HG03060 (cell line): ENCODE measurements around the gene ZBTB38.

Experiments
- ATAC-seq: cut with Tn5 transposase; IDR thresholded peaks from one replicate; pipeline ENCODE4 v1.9.1; 2021; ENCODE audit warnings: low read depth, moderate number of reproducible peaks; ENCODE audit not compliant: unreplicated experiment

The ZBTB38 gene, protein sequence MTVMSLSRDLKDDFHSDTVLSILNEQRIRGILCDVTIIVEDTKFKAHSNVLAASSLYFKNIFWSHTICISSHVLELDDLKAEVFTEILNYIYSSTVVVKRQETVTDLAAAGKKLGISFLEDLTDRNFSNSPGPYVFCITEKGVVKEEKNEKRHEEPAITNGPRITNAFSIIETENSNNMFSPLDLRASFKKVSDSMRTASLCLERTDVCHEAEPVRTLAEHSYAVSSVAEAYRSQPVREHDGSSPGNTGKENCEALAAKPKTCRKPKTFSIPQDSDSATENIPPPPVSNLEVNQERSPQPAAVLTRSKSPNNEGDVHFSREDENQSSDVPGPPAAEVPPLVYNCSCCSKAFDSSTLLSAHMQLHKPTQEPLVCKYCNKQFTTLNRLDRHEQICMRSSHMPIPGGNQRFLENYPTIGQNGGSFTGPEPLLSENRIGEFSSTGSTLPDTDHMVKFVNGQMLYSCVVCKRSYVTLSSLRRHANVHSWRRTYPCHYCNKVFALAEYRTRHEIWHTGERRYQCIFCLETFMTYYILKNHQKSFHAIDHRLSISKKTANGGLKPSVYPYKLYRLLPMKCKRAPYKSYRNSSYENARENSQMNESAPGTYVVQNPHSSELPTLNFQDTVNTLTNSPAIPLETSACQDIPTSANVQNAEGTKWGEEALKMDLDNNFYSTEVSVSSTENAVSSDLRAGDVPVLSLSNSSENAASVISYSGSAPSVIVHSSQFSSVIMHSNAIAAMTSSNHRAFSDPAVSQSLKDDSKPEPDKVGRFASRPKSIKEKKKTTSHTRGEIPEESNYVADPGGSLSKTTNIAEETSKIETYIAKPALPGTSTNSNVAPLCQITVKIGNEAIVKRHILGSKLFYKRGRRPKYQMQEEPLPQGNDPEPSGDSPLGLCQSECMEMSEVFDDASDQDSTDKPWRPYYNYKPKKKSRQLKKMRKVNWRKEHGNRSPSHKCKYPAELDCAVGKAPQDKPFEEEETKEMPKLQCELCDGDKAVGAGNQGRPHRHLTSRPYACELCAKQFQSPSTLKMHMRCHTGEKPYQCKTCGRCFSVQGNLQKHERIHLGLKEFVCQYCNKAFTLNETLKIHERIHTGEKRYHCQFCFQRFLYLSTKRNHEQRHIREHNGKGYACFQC (N-terminal part only)

DNA sequence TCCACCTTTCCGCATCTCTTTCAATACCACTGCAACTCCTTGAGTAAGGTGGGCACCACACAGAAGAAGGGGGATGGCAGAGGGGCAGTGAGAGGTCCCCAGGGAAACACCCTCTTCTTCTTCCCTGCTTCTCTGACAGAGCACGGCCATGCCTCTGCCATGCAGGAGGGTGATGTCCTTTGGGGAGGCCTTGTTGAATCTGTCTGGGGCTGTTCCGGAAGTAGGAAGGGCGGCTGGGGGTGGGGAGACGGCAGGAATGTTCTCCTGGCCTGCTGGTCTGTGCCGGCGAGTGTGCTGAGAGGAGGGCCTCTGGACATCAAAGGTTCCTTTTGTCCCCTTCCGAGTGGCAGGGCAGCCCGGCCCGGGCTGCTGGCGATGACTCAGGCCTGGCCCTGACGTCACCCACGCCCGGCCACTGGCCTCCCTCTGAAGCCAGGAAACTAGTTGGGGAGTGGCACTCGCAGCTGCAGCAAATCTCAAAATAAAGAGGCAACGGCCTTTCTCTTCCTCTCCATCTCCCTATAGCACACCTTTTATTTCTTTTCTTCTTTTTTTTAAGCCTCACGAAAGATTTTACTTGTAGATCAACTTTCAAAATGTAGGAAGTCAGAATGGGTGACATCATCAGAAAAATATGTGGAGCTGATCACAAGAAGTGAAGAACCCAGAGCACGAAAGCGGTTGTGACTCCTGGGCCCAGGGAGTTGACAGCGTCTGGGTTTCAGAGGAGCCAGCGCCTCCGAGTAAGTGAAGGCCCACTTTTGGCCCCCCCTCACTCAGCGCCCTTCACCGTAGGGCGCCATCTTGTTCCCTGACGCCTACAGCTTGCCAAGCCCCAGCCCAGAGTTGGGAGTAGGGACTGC is at the start of gene ZBTB38:
Gene ZBTB38 (plus strand): TSS at position 443 of the 863 bp plus-strand sequence. CDS start 73,885 bp downstream, outside the sequence.
- ATAC-seq = no peak

- no peak for ATAC-seq
Observed at GRCh38 chr3:141320399-141321108, 47.8 kb upstream of the ZBTB38 start.

DNA sequence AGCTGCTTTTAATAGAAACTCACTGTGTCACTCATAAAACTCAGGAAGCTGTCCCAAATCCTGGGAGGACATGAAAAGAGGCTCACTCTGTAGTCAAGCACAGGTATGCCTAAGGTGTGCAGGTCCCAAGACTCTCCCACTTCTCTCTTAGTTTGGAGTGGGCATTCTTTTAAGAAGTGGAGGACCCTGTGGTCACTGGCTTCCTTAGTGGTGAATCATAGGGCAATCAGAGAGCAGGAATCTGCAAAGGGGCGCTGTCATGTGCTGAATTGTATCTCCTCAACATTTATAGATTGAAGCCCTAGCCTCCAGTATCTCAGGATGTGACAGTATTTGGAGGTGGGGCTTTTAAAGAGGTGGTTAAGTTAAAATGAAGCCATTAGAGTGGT is 47.2 kb upstream of the ZBTB38 start:
- ATAC-seq = no peak

DNA sequence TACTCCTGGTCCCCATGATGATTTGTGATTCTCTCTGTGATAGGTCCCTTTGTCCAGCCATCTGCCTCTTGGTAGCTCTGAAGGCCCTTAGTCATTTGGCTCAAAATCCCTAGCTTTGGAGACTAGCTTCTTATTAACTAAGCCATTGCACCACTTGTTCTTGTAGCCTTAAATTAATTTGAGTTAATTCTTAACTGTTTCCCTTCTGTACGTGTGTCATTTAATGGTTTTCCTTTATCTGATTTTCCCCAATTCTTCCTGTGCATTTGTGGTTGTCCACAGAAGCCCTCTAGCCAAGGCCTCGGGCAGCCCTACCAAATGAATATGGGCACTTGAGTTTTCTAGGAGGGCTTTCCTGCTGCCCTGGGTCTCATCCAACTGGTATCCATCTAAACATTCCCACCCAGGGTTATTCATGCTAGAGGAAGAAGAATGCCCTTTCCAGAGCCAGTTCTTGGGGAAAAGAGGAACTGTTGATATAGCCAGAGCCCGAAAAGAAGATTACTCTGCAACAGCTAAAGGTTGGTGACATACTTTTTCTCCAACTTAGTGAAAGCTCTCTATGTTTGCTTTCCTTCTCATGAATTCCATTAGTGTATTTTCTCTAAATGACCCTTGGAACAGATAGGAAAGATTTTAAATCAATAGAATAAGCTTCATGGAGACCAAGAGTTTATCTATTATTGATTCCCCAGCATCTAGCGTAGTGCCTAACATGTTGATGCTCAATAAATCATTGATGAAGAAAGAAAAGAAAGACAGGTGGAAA is 44.2 kb upstream of the ZBTB38 start:
- no peak for ATAC-seq

- ATAC-seq = no peak
Observed at GRCh38 chr3:141326123-141326522, 42.2 kb upstream of the ZBTB38 start.

GRCh38 chr3:141326626-141327025 is 41.7 kb upstream of the ZBTB38 start:
- no peak for ATAC-seq

DNA sequence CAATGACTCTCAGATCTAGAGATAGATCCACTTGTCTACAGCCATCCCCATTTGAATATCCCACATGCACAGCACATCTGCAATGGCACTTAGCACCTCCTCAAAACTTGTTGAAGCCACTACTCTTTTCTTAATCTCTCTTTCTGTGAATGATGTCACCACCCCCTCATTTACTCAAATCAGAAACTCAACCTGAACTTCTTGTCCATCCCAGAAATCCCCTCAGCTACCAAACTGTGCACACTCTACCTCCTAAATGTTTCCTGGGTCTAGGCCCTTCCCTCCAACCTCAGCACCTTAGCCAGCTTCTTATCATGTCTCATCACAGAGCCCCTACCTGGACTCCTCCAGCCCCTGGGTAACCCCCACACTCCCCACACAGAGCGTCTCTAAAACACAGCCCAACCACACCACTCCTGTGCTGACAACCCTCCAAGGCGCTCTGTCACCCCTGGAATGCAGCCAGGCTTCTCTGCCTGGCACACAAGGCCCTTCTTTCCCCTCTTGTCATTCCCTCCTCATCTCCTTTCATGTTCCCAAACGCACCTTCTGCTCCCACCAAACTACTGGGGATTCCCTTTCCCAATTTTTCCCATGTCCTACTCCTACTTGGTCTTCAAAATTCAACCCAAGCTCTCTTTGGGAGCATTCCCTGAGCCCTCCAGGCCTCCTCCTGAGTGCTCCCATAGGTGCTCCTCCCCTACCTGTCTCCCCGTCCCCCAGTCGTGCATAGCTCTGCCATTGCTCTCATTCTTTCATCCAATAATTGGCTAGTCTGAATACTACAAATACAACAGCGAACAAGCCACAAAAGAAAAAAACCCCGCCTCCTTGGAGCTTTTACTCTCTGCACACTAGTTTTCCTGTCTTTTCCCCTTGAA is 39.8 kb upstream of the ZBTB38 start:
- ATAC-seq = no peak

DNA sequence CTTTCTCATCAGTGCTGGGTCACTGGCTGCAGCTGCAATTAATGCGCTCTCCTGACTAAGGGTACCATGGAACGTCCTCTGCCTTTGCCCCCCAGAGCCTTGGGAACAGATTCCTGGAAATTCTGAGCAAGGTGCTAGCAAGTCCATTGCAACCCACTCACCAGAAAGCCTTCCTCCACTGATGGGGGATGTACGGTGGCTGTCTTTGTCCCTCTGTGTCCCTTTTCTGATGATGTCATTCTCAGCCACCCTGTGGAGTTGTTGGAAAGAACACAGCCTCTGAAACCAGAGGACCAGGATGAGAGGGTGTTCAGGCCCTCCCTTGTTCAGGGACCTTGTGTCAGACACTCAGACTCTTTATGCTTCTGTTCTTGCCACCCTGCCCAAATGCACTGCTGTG is 38.1 kb upstream of the ZBTB38 start:
- ATAC-seq = no peak

DNA sequence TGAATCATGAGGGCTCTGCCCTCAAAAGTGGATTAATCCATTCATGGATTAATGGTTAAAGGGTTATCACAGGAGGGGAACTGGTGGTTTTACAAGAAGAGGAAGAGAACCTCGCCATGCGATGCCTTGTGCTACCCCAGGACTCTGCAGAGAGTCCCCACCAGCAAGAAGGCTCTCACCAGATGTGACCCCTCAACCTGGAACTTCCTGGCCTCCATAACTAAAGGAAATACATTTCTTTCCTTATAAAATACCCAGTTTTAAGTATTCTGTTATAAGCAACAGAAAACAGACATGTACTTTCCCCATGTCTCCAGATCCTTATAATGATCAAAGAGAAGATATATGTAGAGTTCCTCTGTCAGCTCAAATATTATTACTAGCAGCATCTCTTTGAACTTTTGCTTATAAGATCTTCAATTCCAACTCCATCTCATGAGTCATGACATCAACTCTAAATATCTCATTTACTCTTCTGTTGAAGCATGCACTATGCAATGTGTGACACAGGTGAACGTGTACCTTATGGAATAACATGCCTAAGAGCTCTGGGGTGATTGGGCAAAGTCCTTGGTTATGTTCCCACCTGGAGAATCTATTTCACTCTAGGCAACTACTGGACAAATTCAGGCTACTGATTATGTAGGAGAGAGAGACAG is 37.5 kb upstream of the ZBTB38 start:
- ATAC-seq = no peak

DNA sequence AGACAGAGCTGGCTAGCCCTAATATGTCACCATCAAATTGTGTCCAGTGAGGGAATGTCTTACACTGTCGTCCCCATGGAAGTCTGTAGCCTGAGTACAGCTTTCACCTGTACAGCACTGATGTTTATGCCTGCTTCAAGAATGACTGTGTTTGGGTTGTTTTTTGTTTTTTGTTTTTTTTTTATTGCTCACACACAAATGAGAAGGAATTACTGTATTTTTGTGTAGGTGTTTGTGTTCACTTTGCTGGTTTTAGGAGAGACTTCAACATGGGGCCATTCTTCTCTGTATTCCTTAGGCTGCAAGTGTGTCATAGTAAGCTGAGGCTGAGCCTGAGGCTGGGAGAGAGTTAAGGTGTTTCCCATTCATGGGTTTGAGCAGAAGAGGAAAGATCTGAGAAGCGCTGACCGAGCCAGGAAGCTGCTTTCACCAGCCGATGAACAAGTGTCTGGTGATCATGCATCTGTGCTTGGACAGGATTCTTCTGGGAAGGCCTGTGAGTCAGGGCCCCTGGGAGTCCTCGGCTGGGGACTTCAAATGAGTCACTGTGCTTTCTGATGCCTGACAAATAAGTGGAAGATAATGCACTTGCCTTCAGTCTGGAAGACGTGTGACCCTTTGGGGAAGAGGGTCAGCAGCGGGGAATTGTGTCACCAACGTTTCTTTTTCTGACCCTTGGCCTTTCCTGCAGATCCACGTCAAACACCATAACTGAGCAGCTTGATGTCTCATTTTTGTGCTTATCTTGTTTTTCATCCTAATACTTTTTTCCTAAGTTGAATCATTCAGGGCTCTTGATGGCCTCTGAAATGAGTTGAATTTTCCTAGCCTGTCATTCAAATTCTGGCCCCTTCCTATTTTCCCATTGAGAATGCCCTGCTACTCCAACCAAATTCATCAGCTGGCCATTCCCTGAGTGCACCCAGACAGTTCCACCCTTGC is 36.7 kb upstream of the ZBTB38 start:
- ATAC-seq = peak; percentile 32

DNA sequence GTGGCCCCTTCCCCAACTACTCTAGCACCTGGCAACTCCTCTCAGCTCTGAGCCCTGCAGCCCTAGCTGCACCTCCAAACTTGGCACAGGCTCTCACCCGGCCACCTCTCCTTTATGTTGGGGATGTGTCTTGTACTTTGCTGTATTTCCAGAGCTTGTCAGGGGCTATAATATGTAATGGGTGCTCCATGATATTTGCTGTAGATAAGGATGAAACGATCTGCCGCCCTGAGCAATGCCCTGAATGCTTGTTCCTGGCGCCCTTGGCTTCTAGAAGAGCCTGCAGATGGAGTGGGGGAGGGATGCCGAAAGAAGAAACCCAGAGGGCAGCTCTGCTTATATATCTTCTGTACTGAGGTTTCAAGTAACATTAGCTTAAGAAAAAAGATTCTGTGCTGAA is 35.9 kb upstream of the ZBTB38 start:
- no peak for ATAC-seq

- no peak for ATAC-seq
Observed at GRCh38 chr3:141333836-141334626, 34.3 kb upstream of the ZBTB38 start.

DNA sequence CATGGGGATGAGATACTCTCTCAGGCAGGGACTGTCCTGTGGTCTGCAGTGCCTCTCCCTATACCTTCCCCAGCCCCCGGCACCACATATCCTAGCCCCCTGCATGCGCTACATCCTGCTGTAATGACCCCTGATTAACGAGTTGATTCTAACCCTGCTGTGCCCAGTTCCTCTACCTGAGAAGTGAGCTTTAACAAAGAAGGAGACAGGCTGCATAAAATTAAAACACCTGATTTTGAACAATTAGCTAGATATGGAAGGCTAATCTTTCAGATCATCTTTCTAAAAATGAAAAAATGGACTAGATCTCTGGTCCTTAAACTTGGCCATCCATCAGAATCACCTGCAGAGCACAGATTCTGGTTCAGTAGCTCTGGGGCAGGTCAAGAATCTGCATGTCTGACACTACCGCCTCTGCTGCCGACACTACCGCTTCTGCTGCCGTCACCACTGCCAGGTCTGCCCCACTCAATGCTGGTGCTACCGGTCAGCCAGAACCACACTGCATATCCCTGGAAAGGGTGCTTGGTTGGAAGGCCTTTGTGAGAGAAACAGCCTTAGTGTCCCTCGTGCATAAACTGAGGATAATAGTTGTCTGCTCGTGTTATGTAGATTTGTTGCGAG is 33.6 kb upstream of the ZBTB38 start:
- no peak for ATAC-seq

DNA sequence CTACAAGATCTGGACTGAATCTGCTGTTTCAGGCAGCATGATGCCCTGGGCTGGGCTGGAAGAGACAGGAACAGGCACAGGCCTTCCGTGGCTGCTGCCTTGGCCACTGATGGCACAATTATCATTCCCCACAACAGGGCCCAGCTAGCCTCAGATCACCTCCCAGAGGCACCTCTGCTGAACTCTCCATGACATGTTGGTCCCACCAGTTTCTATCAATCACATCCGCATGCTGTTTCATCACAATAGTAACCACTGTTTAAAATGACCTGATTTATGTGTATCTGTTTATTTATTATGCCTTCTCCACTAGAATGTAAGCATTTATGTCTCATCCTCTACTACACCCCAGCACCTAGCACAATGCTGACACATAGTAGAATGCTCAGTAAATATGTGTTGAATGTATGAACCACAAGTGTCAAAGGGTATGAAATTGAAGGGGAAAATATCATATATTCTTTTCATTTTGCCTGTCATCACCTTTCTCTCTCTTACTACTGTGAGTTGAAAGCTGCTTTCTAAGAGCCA is 32.7 kb upstream of the ZBTB38 start:
- no peak for ATAC-seq
